DMS53 treated with DMSO at 0.1 percent for 48 hours (cell line): ENCODE measurements around the gene SRPX2.
"Not testable (repeated sequence)": the region's sequence is repeated elsewhere in the genome, so short reads cannot be mapped to it uniquely, and the experiment has no call there.

ENCODE experiments used
- DNase-seq: peaks from one replicate; lab custom pipeline; 2025; ENCODE audit not compliant: unreplicated experiment; lab: John Stamatoyannopoulos, UW

The SRPX2 gene

DNA sequence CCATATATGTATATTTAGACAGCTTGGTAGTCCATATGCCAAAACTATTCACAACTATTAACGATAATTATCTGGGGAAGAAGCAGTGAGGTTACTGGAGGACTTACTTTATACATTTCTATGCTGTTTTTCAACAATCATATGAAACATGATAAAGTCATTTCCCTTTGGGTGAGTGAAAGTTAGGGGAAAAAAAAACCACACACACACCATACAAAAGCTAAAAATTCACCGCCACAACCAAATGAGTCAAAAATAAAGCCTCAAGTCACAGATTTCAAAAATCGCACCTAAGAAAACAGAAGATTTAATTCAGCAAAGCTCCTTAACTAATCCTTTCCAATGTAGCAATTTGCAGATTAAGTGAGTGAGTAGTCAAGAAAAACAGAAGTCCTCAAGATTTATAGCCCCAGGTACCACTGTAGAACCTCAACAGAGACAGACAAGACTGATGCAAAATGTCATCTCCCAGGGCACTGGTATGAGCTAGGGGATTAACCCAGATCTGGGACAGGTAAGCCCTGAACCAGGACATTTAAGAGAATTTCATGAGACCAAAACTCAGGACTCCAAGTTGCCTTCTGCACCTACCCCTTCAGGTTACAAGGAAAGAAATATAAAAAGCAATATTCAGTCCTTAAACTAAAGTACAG is 52.8 kb downstream of the SRPX2 start:
- no peak for DNase-seq

DNA sequence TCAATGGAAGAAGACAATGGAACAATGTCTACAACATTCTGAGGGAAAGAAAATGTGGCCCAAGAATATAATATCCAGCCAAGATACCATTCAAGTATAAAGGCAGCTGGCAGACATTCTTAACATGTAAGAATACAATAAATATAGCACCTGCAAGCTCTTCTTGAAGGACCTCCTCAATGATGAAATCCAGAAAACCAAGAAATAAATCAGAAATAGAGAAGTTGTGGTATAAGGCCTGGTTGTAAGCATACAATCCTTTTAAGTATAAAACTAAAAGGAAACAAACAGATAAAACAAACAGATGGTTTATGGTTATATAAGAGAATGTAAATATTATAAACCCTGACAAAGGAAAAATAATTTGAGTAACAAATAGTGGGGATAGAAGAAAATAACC is 54.6 kb downstream of the SRPX2 start:
- DNase-seq = no peak

DNA sequence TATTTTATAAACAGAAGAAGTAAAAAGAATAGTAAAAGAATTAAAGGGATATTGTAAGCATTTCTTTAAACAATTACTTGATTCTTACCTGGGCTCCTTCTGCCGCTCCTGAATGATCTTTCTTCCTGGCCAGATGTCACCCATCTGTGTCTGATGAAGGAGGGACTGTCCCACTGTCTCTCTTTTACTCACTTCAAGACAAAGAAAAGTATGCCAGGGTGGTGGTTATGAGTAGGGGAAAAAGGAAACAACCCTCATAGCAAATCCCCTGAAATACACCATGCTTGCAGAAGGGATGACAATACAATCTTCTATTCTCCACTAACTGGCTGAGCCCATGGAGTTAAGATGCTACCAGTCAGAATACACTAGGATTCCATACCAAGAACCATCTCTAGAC is 56.8 kb downstream of the SRPX2 start:
- DNase-seq = no peak

DNA sequence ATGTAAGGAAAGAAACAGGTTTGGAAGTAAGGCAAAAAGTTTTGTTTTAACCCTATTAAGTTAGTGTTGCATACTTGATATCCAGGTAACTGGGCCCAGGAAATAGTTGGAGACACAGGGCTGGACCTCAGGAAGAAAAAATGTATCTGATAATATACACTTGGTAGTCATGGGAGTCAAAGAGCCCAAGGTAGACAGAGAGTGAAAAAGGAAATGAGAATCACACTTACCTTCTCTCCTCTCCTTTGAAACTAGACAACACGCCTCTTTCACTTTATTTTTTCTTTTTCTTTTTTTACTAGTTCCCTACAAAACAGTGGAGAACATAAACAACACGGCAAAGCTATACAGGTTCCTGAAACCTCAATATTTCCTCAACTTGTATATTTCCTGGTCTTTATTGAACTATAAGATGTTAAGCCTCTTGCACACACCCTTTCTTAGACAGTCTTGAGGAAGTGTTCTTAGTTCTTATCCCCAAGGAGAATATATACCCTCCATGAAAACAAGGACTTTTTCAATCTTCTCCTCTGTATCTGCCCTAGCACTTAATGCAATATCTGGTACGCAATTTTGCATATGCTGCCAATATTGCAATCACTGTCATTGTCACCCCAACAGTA is 60.7 kb downstream of the SRPX2 start:
- DNase-seq = no peak

DNA sequence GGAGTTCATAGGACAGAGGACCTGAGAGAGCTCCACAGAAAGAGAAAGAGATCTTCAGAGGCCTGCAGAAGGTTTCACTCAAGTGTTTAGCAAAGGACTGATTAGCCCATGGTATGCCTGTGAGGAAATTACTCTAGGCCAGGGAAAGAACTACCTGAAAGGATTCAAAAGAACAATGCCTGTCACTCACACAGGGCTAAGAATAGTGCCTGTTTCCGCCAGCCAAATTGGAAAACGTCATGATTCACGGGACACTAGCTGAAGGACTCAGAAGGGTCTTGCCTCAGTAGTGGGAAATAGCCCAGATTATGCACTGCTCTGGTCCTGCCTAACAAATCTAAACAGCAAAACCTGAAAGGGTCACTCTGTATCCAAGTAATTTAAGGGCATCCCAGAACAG is 66.8 kb downstream of the SRPX2 start:
- DNase-seq = no peak

DNA sequence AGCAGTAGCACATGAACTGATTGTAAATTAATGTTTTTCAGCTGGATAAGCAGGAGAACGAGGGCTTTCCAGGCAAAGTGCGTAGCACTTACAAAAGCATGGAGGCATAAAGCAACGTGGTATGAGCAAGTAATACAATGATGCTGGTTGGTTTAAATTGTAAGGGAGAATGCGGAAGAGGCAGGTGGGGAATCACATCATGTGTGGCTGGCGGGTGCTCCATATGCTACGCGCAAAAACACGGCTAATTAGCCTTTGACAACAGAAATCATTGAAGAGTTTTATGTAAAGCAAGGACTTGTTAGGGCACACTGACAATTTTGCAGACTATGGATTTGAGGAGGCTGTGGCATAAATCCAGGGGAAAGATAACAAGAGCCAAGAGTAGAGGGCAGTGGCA is 73.4 kb downstream of the SRPX2 start:
- no peak for DNase-seq

DNA sequence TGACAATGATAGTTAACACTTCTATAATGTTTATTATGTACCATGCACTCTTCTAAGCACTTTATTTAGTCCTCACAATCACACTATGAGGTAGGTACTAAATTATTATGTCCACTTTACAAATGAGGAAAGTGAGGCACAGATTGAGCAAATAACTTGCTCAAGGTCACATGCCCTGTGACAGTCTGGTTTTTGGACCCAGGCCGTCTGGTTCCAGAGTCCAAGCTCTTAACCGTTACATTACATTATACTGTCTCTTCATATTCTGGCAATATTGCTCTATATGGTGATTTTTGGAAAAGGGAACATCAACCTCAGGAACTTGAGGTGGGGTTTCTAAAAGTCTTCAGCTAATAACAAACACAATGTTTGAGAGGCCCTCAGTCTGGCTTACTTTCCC is 75.1 kb downstream of the SRPX2 start:
- DNase-seq = no peak

DNA sequence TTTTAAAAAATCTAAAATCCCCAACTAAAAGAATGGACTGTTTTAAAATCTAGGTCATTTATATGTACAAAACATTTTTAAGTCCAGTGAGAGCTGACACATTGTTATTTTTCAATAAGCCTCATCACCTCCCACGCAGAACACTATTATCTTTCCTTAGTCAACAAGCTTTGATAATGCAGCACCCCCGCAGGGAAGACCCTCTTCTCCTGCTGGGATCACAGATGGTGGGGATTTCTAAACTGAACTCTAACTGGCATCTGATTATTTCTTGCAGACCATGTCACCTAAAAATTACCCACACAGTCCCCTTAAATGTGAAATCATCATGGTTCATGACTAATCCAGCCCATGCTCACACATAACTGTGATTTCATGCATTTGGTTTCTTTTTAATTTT is 76.3 kb downstream of the SRPX2 start:
- no peak for DNase-seq

DNA sequence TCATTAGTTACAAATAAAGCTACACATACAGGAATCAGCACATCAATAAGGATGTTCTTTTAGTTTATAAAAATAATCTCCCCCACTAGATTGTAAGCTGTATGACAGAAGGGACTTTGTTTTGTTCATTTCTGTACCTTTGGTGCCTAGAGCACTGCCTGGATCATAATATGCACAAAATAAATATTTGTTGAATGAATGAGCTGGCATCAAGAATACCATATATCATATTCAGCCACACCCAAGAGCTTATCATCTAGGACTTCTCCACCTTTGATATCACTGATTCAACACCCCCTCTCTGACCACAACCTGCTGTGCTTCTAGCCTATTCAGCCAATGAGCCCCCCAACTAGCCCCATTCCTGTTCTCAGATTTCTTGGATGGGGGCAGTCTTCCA is 77.3 kb downstream of the SRPX2 start:
- peak; percentile 3 for DNase-seq

DNA sequence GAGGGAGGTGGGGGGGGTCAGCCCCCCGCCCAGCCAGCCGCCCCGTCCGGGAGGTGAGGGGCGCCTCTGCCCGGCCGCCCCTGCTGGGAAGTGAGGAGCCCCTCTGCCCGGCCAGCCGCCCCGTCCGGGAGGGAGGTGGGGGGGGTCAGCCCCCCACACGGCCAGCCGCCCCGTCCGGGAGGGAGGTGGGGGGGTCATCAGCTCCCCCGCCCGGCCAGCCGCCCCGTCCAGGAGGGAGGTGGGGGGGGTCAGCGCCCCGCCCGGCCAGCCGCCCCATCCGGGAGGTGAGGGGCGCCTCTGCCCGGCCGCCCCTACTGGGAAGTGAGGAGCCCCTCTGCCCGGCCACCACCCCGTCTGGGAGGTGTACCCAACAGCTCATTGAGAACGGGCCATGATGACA is 80.0 kb downstream of the SRPX2 start:
- not testable (repeated sequence) for DNase-seq
